K562 (cell line): ENCODE measurements around the gene ADNP. TPM values are rescaled to one million over a fixed set of nuclear protein-coding genes. Genes with fewer than 3 reads are reported as not detected.

Experiments used
- ARID3B ChIP-seq: fragments of 250-450 bp; sonication (Bioruptor Pico); IDR thresholded peaks from 2 replicates; pipeline ENCODE4 v1.4.0; 2020; ENCODE audit warnings: borderline replicate concordance
- BRD9 ChIP-seq: fragments of 450-650 bp; IDR thresholded peaks from 2 replicates; pipeline ENCODE4 v1.6.1; 2018; ENCODE audit warnings: low read depth; ENCODE audit not compliant: partially characterized antibody
- CAMTA2 ChIP-seq: fragments of 250-450 bp; sonication (Bioruptor Pico); conservative IDR thresholded peaks from 2 replicates; pipeline ENCODE4 v1.5.1; 2022
- CREB1 ChIP-seq, 2 experiments: sonication (generic) in 1 of 2; formaldehyde crosslinking in 1 of 2; IDR thresholded peaks; 2 replicates each; pipeline versions ENCODE4 v1.6.1 to v1.8.0; 2012 to 2022; ENCODE audit warnings: inconsistent platforms in 1 of 2, mild to moderate bottlenecking in 1 of 2, missing genetic modification reagents in 1 of 2, moderate library complexity in 1 of 2
- CREM ChIP-seq: IDR thresholded peaks from 2 replicates; pipeline ENCODE4 v1.6.1; 2014; ENCODE audit warnings: antibody characterized with exemption, low read depth
- CTBP1 ChIP-seq: fragments of 450-650 bp; IDR thresholded peaks from 2 replicates; pipeline ENCODE4 v1.6.1; 2016; ENCODE audit warnings: borderline replicate concordance
- EP300 ChIP-seq: IDR thresholded peaks from 2 replicates; pipeline ENCODE4 v1.6.1; 2012; ENCODE audit warnings: low read length, improper control_type of control experiment
- GTF2A2 ChIP-seq: IDR thresholded peaks from 2 replicates; pipeline ENCODE4 v1.6.1; 2016; ENCODE audit warnings: mild to moderate bottlenecking, missing genetic modification characterization, missing compliant biosample characterization
- HDAC1 ChIP-seq, 2 experiments: fragments of 450-650 bp; IDR thresholded peaks; 2 replicates each; pipeline ENCODE4 v1.6.1; 2016 to 2017; ENCODE audit warnings: inconsistent platforms in 1 of 2, mild to moderate bottlenecking in 1 of 2, moderate library complexity in 1 of 2
- HNRNPK ChIP-seq: fragments of 200-400 bp; formaldehyde crosslinking; IDR thresholded peaks from one replicate; pipeline ENCODE4 v1.6.1; 2018; ENCODE audit warnings: mild to moderate bottlenecking, low read depth, low read length; ENCODE audit not compliant: poor library complexity, severe bottlenecking
- NELFE ChIP-seq: IDR thresholded peaks from 2 replicates; pipeline ENCODE4 v1.6.1; 2011; ENCODE audit warnings: mild to moderate bottlenecking; ENCODE audit not compliant: insufficient read depth, insufficient read length
- NFYB ChIP-seq: IDR thresholded peaks from 2 replicates; pipeline ENCODE4 v1.6.1; 2011; ENCODE audit warnings: mild to moderate bottlenecking, moderate library complexity; ENCODE audit not compliant: insufficient read length; ENCODE audit errors: extremely low read depth
- PKNOX1 ChIP-seq: fragments of 450-650 bp; IDR thresholded peaks from 2 replicates; pipeline ENCODE4 v1.6.1; 2016
- REST ChIP-seq, 2 experiments: fragments of 450-650 bp; formaldehyde crosslinking in 1 of 2; IDR thresholded peaks; 2 replicates each; pipeline versions ENCODE4 v1.4.0 to v1.6.1; 2014 to 2020; ENCODE audit warnings: mild to moderate bottlenecking in 2 of 2, borderline replicate concordance in 1 of 2, low read depth in 1 of 2
- SREBF2 ChIP-seq: sonication (generic); formaldehyde crosslinking; IDR thresholded peaks from 2 replicates; pipeline ENCODE4 v1.4.0; 2020; ENCODE audit warnings: mild to moderate bottlenecking, missing genetic modification reagents
- TEAD1 ChIP-seq, 2 experiments: fragments of 450-650 bp in 1 of 2; sonication (generic) in 1 of 2; formaldehyde crosslinking; IDR thresholded peaks; 2 replicates each; pipeline versions ENCODE4 v1.4.0 to v1.8.0; 2020 to 2022; ENCODE audit warnings: mild to moderate bottlenecking in 2 of 2, missing genetic modification reagents in 1 of 2
- ZNF431 ChIP-seq: sonication (generic); formaldehyde crosslinking; IDR thresholded peaks from 2 replicates; pipeline ENCODE4 v1.8.0; 2022; ENCODE audit warnings: mild to moderate bottlenecking, missing genetic modification reagents
- ZNF695 ChIP-seq: fragments of 450-650 bp; formaldehyde crosslinking; IDR thresholded peaks from 2 replicates; pipeline ENCODE4 v1.4.0; 2020; ENCODE audit warnings: mild to moderate bottlenecking, moderate library complexity
- polyA plus RNA-seq, 8 experiments: library from polyadenylated mRNA; depleted of rRNA in 4 of 8; stranded (reverse) in 5 of 8; unstranded in 3 of 8; fragments of >200 nt; fragmentation: Nextera tagmentation in 2 of 8; fragmentation: Illumina TruSeq in 1 of 8; extraction: Ambion mirVana in 2 of 8; extraction: Trizol in 1 of 8; gene quantifications; 2 replicates each; pipeline versions ENCODE4 v1.2.1 to v1.2.3, GENCODE V29; 2011 to 2014; ENCODE audit warnings: inconsistent platforms in 1 of 8, missing spikeins in 1 of 8
- total RNA-seq, 7 experiments: library from RNA; depleted of rRNA in 6 of 7; stranded (reverse); fragments of >200 nt in 6 of 7; fragmentation: Illumina TruSeq in 2 of 7; extraction: Trizol in 2 of 7; gene quantifications; 2 replicates each; pipeline versions ENCODE4 v1.2.1 to v1.2.3, GENCODE V29; 2011 to 2021; ENCODE audit warnings: low replicate concordance in 1 of 7

The ADNP gene
- total and polyA plus RNA-seq, 9 of the 15 experiments (the other 6 are each of a cell fraction or from before 2014, with no cell fraction given) = 17.8 to 59.9 (median 25.3) TPM

- peak; percentile 62 for TF ChIP-seq PKNOX1
- no peak for TF ChIP-seq CAMTA2 (CRISPR knock-in tag)
- TF ChIP-seq TEAD1 (CRISPR knock-in tag; IDR thresholded peaks at IDR 0.05) = peak in 1 of 2 experiments; percentile 29; a peak in 1 of 4 replicates
- TF ChIP-seq EP300 = no peak
- TF ChIP-seq REST (IDR thresholded peaks at IDR 0.05; ENCODE audit: borderline replicate concordance) = no peak
- TF ChIP-seq REST (CRISPR knock-in tag; IDR thresholded peaks at IDR 0.05; ENCODE audit: low read depth) = no peak
- no peak for TF ChIP-seq NELFE
- TF ChIP-seq CREB1 (IDR thresholded peaks at IDR 0.05) = peak; percentile 48; the same call in 1 of the 2 replicates
- peak; percentile 51; the same call in 1 of the 2 replicates for TF ChIP-seq CREB1 (CRISPR knock-in tag; IDR thresholded peaks at IDR 0.05)
- no peak for TF ChIP-seq ZNF695 (CRISPR knock-in tag)
- TF ChIP-seq SREBF2 (CRISPR knock-in tag) = no peak
- no peak for TF ChIP-seq NFYB
- no peak for TF ChIP-seq HNRNPK
- no peak for TF ChIP-seq GTF2A2 (tag)
- TF ChIP-seq CTBP1 = no peak
- TF ChIP-seq BRD9 = no peak
- no peak for TF ChIP-seq HDAC1 (IDR thresholded peaks at IDR 0.05)
- no peak for TF ChIP-seq ARID3B
- no peak for TF ChIP-seq ZNF431 (CRISPR knock-in tag)
- TF ChIP-seq CREM = peak; percentile 74
Measured at GRCh38 chr20:50980071-50980681, 48.9 kb upstream of the ADNP start (continued).
